ENCODE data around the gene PUDP.

- no peak for TF ChIP-seq CTCF (IDR thresholded peaks at IDR 0.05; ENCODE audit: low read length)
- TF ChIP-seq EZH2 (IDR thresholded peaks at IDR 0.05; ENCODE audit: borderline replicate concordance, low read length), result no peak
Observed at GRCh38 chrX:7072856-7073255, 75.1 kb downstream of the PUDP start.

Data from OCI-LY1 (cell line).